ENCODE measurements around the gene NOXA1.

The NOXA1 gene

GRCh38 chr9:137423514-137424291, 510 bp downstream of the NOXA1 start:
- Histone ChIP-seq H3K36me3 (ENCODE audit: control insufficient read depth in 1 of 2, insufficient read depth in 2 of 2, low read length in 2 of 2) (no peaks in the 10 kb centered on the region), H3K27me3 (ENCODE audit: low read depth, low read length) (no peaks in the 10 kb centered on the region), H3K4me3 (ENCODE audit: low read depth in 1 of 2, low read length in 2 of 2) (peak overlapping the region; percentile 2 to 89), H3K9me3 (ENCODE audit: control insufficient read depth in 1 of 2, low read length in 2 of 2) (no peaks in the 10 kb centered on the region), H3K27ac (ENCODE audit: low read length) (no peak overlapping the region), H3K4me1 (ENCODE audit: control insufficient read depth in 1 of 2, insufficient read depth in 2 of 2, low read length in 2 of 2) (peaks cover 0 to 21% of the 10 kb centered on the region in 2 donors)

GRCh38 chr9:137426018-137426681, 3.0 kb downstream of the NOXA1 start:
- Histone ChIP-seq H3K9me3 (ENCODE audit: control insufficient read depth in 1 of 2, low read length in 2 of 2) (no peaks in the 10 kb centered on the region), H3K4me3 (ENCODE audit: low read depth in 1 of 2, low read length in 2 of 2) (no peak overlapping the region), H3K4me1 (ENCODE audit: control insufficient read depth in 1 of 2, insufficient read depth in 2 of 2, low read length in 2 of 2) (peaks cover 0 to 29% of the 10 kb centered on the region in 2 donors), H3K27ac (ENCODE audit: low read length) (no peak overlapping the region), H3K27me3 (ENCODE audit: low read depth, low read length) (no peaks in the 10 kb centered on the region), H3K36me3 (ENCODE audit: control insufficient read depth in 1 of 2, insufficient read depth in 2 of 2, low read length in 2 of 2) (no peaks in the 10 kb centered on the region)

GRCh38 chr9:137427454-137428310, 4.5 kb downstream of the NOXA1 start:
- Histone ChIP-seq H3K27ac (ENCODE audit: low read length) (no peak overlapping the region), H3K36me3 (ENCODE audit: control insufficient read depth in 1 of 2, insufficient read depth in 2 of 2, low read length in 2 of 2) (no peaks in the 10 kb centered on the region), H3K4me1 (ENCODE audit: control insufficient read depth in 1 of 2, insufficient read depth in 2 of 2, low read length in 2 of 2) (peaks cover 0 to 17% of the 10 kb centered on the region in 2 donors), H3K27me3 (ENCODE audit: low read depth, low read length) (no peaks in the 10 kb centered on the region), H3K9me3 (ENCODE audit: control insufficient read depth in 1 of 2, low read length in 2 of 2) (no peaks in the 10 kb centered on the region), H3K4me3 (ENCODE audit: low read depth in 1 of 2, low read length in 2 of 2) (no peak overlapping the region)

GRCh38 chr9:137428311-137428630, 5.1 kb downstream of the NOXA1 start:
- H3K9me3 ChIP-seq (ENCODE audit: control insufficient read depth in 1 of 2, low read length in 2 of 2), result no peaks in the 10 kb centered on the region
- no peak overlapping the region for H3K4me3 ChIP-seq (ENCODE audit: low read depth in 1 of 2, low read length in 2 of 2)
- H3K27ac ChIP-seq (ENCODE audit: low read length), result no peak overlapping the region
- no peaks in the 10 kb centered on the region for H3K27me3 ChIP-seq (ENCODE audit: low read depth, low read length)
- no peaks in the 10 kb centered on the region for H3K36me3 ChIP-seq (ENCODE audit: control insufficient read depth in 1 of 2, insufficient read depth in 2 of 2, low read length in 2 of 2)
- peaks cover 0 to 17% of the 10 kb centered on the region in 2 donors for H3K4me1 ChIP-seq (ENCODE audit: control insufficient read depth in 1 of 2, insufficient read depth in 2 of 2, low read length in 2 of 2)

GRCh38 chr9:137428841-137429545, 5.8 kb downstream of the NOXA1 start:
- H3K4me1 ChIP-seq (ENCODE audit: control insufficient read depth in 1 of 2, insufficient read depth in 2 of 2, low read length in 2 of 2), result peaks cover 0 to 16% of the 10 kb centered on the region in 2 donors
- no peaks in the 10 kb centered on the region for H3K36me3 ChIP-seq (ENCODE audit: control insufficient read depth in 1 of 2, insufficient read depth in 2 of 2, low read length in 2 of 2)
- H3K4me3 ChIP-seq (ENCODE audit: low read depth in 1 of 2, low read length in 2 of 2), result no peak overlapping the region
- H3K27ac ChIP-seq (ENCODE audit: low read length), result no peak overlapping the region
- H3K27me3 ChIP-seq (ENCODE audit: low read depth, low read length), result no peaks in the 10 kb centered on the region
- no peaks in the 10 kb centered on the region for H3K9me3 ChIP-seq (ENCODE audit: control insufficient read depth in 1 of 2, low read length in 2 of 2)

- H3K27ac ChIP-seq (ENCODE audit: low read length), result no peak overlapping the region
- H3K27me3 ChIP-seq (ENCODE audit: low read depth, low read length), result no peaks in the 10 kb centered on the region
- no peaks in the 10 kb centered on the region for H3K9me3 ChIP-seq (ENCODE audit: control insufficient read depth in 1 of 2, low read length in 2 of 2)
- no peak overlapping the region for H3K4me3 ChIP-seq (ENCODE audit: low read depth in 1 of 2, low read length in 2 of 2)
- H3K36me3 ChIP-seq (ENCODE audit: control insufficient read depth in 1 of 2, insufficient read depth in 2 of 2, low read length in 2 of 2), result no peaks in the 10 kb centered on the region
- peaks cover 0 to 13% of the 10 kb centered on the region in 2 donors for H3K4me1 ChIP-seq (ENCODE audit: control insufficient read depth in 1 of 2, insufficient read depth in 2 of 2, low read length in 2 of 2)
Measured at GRCh38 chr9:137429546-137429890, 6.3 kb downstream of the NOXA1 start.

- peaks cover 0 to 8% of the 10 kb centered on the region in 2 donors for H3K4me1 ChIP-seq (ENCODE audit: control insufficient read depth in 1 of 2, insufficient read depth in 2 of 2, low read length in 2 of 2)
- H3K27me3 ChIP-seq (ENCODE audit: low read depth, low read length), result no peaks in the 10 kb centered on the region
- no peaks in the 10 kb centered on the region for H3K9me3 ChIP-seq (ENCODE audit: control insufficient read depth in 1 of 2, low read length in 2 of 2)
- H3K4me3 ChIP-seq (ENCODE audit: low read depth in 1 of 2, low read length in 2 of 2), result no peak overlapping the region
- no peaks in the 10 kb centered on the region for H3K36me3 ChIP-seq (ENCODE audit: control insufficient read depth in 1 of 2, insufficient read depth in 2 of 2, low read length in 2 of 2)
- no peak overlapping the region for H3K27ac ChIP-seq (ENCODE audit: low read length)
Measured at GRCh38 chr9:137429974-137430722, 7.0 kb downstream of the NOXA1 start.

- H3K27ac ChIP-seq (ENCODE audit: low read length), result no peak overlapping the region
- no peaks in the 10 kb centered on the region for H3K27me3 ChIP-seq (ENCODE audit: low read depth, low read length)
- H3K4me1 ChIP-seq (ENCODE audit: control insufficient read depth in 1 of 2, insufficient read depth in 2 of 2, low read length in 2 of 2), result peaks cover 0 to 12% of the 10 kb centered on the region in 2 donors
- H3K9me3 ChIP-seq (ENCODE audit: control insufficient read depth in 1 of 2, low read length in 2 of 2), result no peaks in the 10 kb centered on the region
- H3K4me3 ChIP-seq (ENCODE audit: low read depth in 1 of 2, low read length in 2 of 2), result no peak overlapping the region
- no peaks in the 10 kb centered on the region for H3K36me3 ChIP-seq (ENCODE audit: control insufficient read depth in 1 of 2, insufficient read depth in 2 of 2, low read length in 2 of 2)
Measured at GRCh38 chr9:137430723-137431415, 7.7 kb downstream of the NOXA1 start.

GRCh38 chr9:137431416-137431931, 8.3 kb downstream of the NOXA1 start:
- H3K27ac ChIP-seq (ENCODE audit: low read length), result no peak overlapping the region
- H3K36me3 ChIP-seq (ENCODE audit: control insufficient read depth in 1 of 2, insufficient read depth in 2 of 2, low read length in 2 of 2), result no peaks in the 10 kb centered on the region
- no peaks in the 10 kb centered on the region for H3K27me3 ChIP-seq (ENCODE audit: low read depth, low read length)
- peaks cover 0 to 18% of the 10 kb centered on the region in 2 donors for H3K4me1 ChIP-seq (ENCODE audit: control insufficient read depth in 1 of 2, insufficient read depth in 2 of 2, low read length in 2 of 2)
- H3K9me3 ChIP-seq (ENCODE audit: control insufficient read depth in 1 of 2, low read length in 2 of 2), result no peaks in the 10 kb centered on the region
- H3K4me3 ChIP-seq (ENCODE audit: low read depth in 1 of 2, low read length in 2 of 2), result no peak overlapping the region
